Renal cortical epithelial cell (primary cell): ENCODE measurements around the gene UNCX. TPM values are rescaled to one million over a fixed set of nuclear protein-coding genes. Genes with fewer than 3 reads are reported as not detected.
"Not testable (repeated sequence)": the region's sequence is repeated elsewhere in the genome, so short reads cannot be mapped to it uniquely, and the experiment has no call there.

Source experiments
- DNase-seq: peaks from one replicate; pipeline ENCODE4 v3.0.0-alpha.2; 2011; ENCODE audit warnings: low read depth
- total RNA-seq: library from RNA; depleted of rRNA; stranded (reverse); fragments of >200 nt; gene quantifications from 2 replicates; pipeline ENCODE4 v1.2.3, GENCODE V29; 2014

The UNCX gene
- total RNA-seq: not detected in 2 replicates

DNA sequence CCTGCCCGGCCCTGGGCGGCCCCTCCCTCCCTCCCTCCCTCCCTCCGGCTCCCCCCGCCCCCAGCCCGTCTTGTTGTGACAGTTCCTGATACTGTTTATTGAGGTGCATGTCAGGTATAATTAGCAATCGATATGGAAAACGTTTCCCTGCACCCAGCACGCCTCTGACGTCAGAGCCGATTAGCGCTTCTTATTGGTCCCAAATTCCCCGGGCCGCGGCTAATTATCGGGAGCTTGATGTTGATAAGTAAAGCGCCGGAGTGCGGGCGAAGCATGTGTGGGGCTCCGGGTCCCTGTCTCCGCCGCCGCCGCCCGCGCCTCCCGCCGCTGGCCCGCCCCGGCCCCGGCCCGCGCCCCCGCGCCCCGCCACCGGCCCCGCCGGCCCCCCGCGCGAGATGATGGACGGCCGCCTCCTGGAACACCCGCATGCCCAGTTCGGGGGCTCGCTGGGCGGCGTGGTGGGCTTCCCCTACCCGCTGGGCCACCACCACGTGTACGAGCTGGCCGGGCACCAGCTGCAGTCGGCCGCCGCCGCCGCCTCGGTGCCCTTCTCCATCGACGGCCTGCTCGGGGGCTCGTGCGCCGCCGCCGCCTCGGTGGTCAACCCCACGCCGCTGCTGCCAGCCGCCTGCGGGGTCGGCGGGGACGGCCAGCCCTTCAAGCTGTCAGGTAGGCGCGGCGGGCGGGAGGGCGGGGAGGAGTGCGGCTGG, at the start of gene UNCX:
TSS of gene UNCX (plus strand) at position 250 of the 710 bp plus-strand sequence. CDS start at position 396, 146 bp downstream.
- DNase-seq: no peak

GRCh38 chr7:1187127-1187526, 45.5 kb upstream of the UNCX start:
- no peak for DNase-seq

DNA sequence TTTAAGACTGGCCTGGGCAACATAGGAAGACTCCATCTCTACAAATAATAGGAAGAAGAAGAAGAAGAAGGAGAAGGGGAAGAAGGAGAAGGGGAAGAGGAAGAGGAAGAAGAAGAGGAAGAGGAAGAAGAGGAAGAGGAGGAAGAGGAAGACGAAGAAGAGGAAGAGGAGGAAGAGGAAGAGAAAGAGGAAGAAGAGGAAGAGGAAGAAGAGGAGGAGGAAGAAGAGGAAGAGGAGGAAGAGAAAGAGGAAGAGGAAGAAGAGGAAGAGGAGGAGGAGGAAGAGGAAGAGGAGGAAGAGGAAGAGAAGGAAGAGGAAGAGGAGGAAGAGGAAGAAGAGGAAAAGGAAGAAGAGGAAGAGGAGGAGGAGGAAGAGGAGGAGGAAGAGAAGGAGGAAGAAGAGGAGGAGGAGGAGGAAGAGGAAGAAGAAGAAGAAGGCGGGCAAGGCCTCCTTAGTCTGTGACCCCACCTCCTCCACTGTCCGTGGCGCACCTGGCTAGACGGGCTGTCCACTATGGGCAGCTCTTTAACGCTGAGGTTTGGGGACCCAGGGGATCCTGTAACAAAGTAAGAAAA, 43.9 kb upstream of the UNCX start:
- DNase-seq: no peak

- no peak for DNase-seq
These were observed 42.5 kb upstream of the UNCX start for GRCh38 chr7:1189986-1190772.

DNA sequence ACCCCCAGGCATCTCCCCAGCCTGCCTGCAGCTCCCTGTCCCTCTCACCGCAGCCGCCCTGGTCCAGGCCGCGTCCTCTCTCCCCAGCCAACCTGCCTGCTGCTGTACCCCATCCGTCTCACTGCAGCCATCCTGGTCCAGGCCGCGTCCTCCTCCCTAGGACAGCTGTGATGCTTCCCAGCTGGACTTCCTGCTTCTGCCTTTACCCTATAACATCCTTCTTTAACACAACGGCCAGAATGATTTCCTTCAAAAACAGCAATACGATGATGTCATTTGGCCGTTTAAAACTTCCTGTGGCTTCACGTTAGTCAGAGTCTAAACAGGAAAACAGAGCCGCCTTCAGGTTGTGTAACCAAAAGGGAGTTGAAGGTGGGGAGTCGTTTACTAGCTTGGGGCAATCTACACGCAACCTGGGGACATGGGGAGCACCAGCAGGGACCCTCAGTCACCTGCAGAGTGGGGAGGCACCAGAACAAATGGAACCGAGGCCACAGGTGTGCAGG, 40.4 kb upstream of the UNCX start:
- DNase-seq: peak; percentile 65

DNA sequence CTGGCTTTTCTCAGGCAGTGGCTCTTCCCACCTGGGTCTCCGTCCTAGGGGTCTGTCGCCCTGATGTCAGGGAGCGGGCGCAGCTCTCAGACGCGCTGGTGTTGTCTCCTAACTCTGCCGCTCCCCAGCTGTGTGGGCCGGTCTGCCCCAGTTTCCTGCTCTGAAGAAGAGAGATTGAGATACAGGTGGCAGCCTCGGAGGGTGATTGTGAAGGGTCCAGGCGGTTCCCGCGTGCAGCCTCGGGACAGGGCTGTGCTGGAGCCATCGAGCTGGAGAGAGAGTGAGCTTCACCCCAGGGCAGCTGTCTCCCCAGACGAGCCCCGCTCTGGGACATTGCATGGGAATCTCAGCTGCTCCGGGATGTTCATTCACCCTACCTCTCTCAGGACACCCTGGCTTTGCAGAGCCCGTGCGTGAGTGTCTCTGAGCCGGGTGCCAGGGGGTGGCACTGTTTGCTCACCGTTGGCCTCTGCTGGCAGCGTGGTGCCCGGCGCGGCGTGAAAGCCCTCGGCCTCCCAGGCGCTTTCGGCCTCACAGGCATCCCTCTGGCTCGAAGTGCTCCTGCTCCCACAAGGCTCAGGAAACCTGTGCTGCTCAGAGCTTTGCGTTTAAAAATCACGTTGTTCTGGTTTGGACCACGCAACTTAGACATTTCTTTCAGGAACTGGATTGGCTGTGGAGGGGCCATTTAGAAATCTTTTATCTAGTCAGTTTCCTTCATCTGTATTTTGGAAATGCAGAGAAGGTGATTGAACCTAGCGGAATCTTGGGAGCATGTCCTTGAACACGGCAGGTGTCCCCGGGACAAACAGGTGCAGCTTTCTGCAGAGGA, 38.9 kb upstream of the UNCX start:
- DNase-seq: peak; percentile 19

DNA sequence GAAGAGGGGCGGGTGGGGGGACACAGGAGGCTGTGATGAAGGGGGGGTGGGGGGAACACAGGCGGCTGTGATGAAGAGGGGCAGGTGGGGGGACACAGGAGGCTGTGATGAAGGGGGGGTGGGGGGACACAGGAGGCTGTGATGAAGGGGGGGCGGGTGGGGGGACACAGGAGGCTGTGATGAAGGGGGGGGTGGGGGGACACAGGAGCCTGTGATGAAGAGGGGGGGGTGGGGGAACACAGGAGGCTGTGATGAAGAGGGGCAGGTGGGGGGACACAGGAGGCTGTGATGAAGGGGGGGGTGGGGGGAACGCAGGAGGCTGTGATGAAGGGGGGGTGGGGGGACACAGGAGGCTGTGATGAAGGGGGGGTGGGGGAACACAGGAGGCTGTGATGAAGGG, 36.2 kb upstream of the UNCX start:
- not testable (repeated sequence) for DNase-seq

DNA sequence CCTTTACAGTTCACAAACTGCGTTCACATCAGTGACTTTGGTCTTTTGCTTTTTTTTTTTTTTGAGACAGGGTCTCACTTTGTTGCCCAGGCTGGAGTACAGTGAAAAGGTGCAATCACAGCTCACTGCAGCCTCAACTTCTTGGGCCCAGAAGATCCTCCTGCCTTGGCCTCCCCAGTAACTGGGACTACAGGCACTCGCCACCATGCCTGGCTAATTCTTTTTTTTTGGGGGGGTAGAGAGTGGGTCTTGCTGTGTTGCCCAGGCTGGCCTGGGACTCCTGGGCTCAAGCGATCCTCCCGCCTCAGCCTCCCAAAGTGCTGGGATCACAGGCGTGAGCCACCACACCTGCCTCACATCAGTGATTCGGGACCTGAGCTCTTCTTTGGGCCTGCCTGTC, 35.7 kb upstream of the UNCX start:
- DNase-seq: no peak

DNA sequence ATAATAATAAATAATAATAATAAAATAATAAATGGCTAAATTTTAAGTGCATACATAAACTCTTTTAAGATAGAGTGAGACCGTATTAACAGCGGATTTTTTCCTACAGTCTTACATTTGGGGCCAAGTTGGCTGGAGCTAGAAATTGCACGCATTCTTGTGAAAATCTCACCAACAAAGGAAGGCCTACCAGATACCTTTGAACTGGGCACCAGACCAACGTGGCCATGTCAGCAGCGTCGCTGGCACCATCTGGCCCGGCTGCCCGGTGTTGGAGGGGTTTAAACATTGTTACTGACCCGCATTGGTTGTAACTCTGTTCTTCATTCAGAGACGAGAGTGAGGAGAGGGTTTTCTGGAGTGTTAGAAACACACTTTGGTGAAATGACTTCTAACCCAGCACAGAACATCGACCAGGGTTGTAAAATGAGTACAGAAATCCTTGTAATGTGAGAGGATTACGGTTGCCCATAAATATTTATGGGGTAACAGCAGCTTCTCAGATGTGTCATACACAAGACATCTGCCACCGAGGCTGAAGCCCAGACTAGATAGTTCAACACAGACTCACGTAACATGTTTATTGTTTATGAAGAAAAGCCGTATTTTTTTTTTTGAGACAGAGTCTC, 34.6 kb upstream of the UNCX start:
- DNase-seq: peak; percentile 6

DNA sequence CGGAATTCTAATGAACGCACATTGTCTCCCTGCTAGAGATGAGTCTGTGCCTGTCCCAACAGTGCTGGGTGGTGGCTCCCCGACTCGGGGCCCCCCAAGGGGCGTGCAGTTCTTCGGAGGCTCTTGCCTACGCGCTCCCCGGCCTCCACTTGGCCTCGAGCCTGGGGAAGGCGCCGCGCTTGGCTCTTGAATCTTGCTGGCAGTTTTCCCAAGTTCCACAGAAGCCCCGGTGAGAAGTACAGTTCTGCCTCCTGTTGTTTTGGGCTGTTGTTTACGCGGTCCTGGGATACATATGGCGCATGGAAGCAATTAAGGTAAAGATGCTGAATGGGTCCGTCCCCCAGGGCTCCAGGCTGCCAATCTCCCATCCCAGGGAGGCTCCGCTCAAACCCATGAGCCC, 32.6 kb upstream of the UNCX start:
- DNase-seq: no peak

DNA sequence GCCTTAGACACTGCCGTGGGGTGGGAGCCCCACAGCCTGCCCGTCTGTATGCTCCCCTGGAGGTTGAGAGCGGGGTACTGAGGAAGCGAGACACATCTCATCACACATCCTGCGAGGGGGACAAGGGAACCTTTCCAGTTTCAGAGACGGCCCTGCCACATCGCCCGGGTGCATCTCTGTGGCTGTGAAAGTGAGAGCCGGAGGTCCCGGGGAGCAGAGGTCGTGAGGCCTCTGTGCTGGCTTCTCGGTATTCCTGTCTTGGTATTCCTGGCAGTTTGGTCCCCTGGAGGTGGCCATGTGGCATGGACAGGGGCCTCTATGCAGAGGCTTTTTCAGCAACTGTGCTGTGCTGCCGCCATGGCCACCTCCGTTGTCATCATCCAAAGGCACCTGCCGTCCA, 30.8 kb upstream of the UNCX start:
- no peak for DNase-seq

DNA sequence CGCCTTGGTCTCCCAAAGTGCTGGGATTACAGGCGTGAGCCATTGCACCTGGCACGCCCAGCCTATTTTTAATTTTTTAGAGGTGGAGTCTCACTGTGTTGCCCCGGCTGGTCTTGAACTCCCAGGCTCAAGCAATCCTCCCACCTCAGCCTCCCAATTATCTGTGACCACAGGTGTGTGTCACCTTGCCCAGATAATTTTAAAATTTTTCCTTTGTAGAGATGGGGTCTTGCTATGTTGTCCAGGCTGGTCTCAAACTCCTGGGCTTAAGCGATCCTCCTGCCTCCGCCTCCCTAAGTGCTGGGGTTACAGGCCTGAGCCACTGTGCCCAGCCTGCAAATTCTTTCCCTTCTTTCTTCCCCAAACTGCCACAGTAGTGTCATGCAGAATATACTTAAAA, 29.8 kb upstream of the UNCX start:
- DNase-seq: not testable (repeated sequence)

DNA sequence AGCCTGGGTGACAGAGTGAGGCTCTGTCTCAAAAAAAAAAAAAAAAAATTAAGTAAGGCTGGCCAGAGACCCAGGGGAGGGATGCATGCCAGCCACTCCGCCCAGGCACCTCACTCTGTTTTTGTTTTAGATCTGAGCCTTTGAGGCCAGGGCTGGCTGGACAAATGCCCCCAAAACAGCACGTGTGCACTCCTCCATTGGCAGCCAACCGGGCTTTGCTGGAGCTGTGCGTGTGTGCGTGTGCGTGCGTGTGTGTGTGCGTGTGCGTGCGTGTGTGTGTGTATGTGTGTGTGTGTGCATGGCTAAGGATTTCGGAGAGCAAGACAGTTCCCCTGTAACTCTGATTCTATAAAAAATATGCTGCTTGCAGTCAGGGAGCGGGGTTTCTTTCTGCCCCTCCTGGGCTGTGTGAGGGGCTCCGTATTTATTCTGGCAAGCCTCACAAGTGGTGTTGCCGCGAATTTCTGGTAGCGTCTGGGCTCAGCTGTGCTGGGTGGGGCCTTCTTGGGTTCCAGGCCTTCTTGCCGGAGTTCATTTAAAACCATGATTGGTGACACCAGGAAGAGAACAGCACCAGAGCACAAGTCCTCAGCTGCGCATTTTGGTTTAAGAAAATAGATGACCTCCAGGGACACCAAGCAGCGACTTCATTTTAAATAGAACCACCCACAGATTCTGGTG, 28.1 kb upstream of the UNCX start:
- no peak for DNase-seq

- not testable (repeated sequence) for DNase-seq
These were observed 26.9 kb upstream of the UNCX start for GRCh38 chr7:1205742-1206141.

- no peak for DNase-seq
These were observed 23.6 kb upstream of the UNCX start for GRCh38 chr7:1209097-1209496.

DNA sequence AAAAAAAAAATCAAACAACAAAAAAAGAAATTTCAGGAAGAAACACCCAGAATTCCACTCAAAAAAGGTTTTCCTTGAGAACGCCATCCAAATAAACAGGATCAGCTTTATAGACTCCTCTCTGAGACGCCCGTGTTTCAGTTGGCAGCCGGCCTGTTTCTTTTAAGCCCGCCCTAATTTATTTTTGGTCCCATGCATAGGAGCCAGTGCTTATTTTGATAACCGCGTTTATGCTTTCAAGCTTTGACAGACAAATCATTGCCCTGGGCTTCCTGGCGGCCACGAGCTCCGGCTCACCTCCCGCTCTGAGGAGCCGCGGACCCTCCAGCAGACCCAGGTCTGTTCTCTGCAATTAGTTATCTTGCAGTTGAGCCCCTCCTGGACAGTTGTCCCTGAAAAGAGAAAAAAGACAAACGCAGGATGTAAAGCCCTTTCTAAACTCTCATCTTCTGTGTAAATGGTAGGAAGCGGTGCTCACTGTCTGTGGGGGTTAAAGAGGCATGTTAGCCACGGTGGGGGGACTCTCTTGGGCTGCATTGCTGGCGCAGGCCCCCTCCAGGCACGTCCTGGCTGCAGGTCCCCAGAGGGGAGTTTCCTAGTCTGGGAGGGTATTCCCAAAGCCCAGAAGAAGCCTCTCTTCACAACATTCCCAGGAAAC, 22.2 kb upstream of the UNCX start:
- DNase-seq: no peak

- no peak for DNase-seq
These were observed 21.6 kb upstream of the UNCX start for GRCh38 chr7:1210979-1211608.

DNA sequence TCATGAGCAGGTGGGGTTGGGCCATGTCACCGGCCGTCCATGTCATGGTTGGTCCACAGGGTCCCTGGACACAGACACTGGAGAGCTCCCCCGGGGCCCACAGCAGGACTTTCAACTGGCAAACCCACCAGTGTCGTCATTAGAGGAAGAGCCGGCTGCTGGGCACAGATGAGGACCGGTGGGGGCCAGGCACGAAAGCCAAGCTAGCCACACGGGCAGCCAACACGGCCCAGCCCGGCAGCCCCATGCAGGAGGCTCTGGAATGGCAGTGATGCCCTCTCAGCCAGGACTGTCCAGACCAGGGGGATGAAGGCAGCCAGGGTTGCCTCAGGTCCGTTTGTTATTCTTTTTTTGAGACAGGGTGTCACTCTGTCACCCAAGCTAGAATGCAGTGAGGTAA, 21.1 kb upstream of the UNCX start:
- DNase-seq: no peak

DNA sequence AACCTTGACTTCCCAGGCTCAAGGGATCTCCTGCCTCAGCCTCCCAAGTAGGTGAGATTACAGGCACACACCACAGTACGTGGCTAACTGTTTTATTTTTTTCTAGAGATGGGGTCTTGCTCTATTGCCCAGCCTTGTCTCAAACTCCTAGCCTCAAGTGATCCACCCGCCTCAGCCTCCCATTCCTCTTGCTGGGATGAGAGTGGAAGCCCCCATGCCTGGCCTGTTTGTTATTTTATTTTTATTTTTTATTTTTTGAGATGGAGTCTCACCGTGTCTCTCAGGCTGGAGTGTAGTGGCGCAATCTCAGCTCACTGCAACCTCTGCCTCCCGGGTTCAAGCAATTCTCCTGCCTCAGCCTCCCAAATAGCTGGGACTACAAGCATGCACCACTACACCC, 20.6 kb upstream of the UNCX start:
- not testable (repeated sequence) for DNase-seq

DNA sequence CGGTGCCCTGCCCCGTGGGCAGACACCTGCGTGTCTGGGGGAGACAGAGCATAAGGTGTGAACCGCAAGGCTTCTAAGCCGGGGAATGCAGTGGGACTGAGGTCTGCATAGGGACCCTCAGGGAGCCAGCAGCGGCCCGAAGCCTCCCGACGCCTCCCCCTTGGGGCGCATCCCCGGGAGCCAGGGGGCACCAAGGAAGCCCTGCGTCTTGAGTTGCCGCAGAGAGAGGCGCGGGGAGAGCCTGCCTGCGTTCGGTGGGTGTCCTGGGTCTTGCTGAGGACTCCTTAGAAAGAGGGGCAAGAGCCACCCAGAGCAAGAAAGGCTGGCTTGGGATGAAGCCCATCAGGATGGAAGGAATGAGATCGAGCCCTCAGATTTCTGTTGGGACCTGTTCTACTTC, 18.2 kb upstream of the UNCX start:
- no peak for DNase-seq
